NCI-H128 (cell line): ENCODE measurements around the gene PGS1.
"Not testable (repeated sequence)": the region's sequence is repeated elsewhere in the genome, so short reads cannot be mapped to it uniquely, and the experiment has no call there.

ENCODE experiments used
- DNase-seq: peaks from one replicate; lab custom pipeline; 2025; ENCODE audit not compliant: unreplicated experiment; lab: John Stamatoyannopoulos, UW

PGS1 gene

GRCh38 chr17:78441271-78441971 lies 63.0 kb downstream of the PGS1 start:
- DNase-seq: no peak

GRCh38 chr17:78442648-78443218 lies 64.3 kb downstream of the PGS1 start:
- DNase-seq: no peak

- DNase-seq: no peak
These were observed 65.9 kb downstream of the PGS1 start for GRCh38 chr17:78444392-78444791.

GRCh38 chr17:78446833-78447232 lies 68.4 kb downstream of the PGS1 start:
- DNase-seq: no peak

GRCh38 chr17:78448356-78448993 lies 70.0 kb downstream of the PGS1 start:
- DNase-seq: no peak

GRCh38 chr17:78449983-78450595 lies 71.6 kb downstream of the PGS1 start:
- DNase-seq: no peak

- no peak for DNase-seq
These were observed 72.4 kb downstream of the PGS1 start for GRCh38 chr17:78450696-78451345.

- no peak for DNase-seq
These were observed 73.3 kb downstream of the PGS1 start for GRCh38 chr17:78451753-78452152.

GRCh38 chr17:78454346-78454745 lies 75.9 kb downstream of the PGS1 start:
- DNase-seq: no peak

GRCh38 chr17:78458091-78458490 lies 79.6 kb downstream of the PGS1 start:
- DNase-seq: no peak

GRCh38 chr17:78458736-78459335 lies 80.4 kb downstream of the PGS1 start:
- no peak for DNase-seq

- DNase-seq: no peak
These were observed 81.2 kb downstream of the PGS1 start for GRCh38 chr17:78459696-78460095.

- DNase-seq: no peak
These were observed 81.8 kb downstream of the PGS1 start for GRCh38 chr17:78460176-78460675.

GRCh38 chr17:78460951-78461798 lies 82.7 kb downstream of the PGS1 start:
- no peak for DNase-seq

GRCh38 chr17:78461799-78462053 lies 83.3 kb downstream of the PGS1 start:
- DNase-seq: no peak

GRCh38 chr17:78462148-78462547 lies 83.7 kb downstream of the PGS1 start:
- DNase-seq: no peak

- DNase-seq: not testable (repeated sequence)
These were observed 87.8 kb downstream of the PGS1 start for GRCh38 chr17:78466109-78466785.

GRCh38 chr17:78466786-78467715 lies 88.6 kb downstream of the PGS1 start:
- no peak for DNase-seq

GRCh38 chr17:78468366-78468765 lies 89.9 kb downstream of the PGS1 start:
- no peak for DNase-seq
